Stimulated activated CD4-positive, alpha-beta T cell treated with anti-CD3 and anti-CD28 coated beads, Interleukin-15, amount 100 ng/mL, for 24 hours (primary cell): ENCODE data around the gene PTPN3.
A peak's percentile ranks its signal among the peaks of the same experiment; 100 is the strongest.

ENCODE experiments used
- DNase-seq: peaks from one replicate; pipeline ENCODE4 v3.0.0-alpha.2; 2020

PTPN3 gene

DNA sequence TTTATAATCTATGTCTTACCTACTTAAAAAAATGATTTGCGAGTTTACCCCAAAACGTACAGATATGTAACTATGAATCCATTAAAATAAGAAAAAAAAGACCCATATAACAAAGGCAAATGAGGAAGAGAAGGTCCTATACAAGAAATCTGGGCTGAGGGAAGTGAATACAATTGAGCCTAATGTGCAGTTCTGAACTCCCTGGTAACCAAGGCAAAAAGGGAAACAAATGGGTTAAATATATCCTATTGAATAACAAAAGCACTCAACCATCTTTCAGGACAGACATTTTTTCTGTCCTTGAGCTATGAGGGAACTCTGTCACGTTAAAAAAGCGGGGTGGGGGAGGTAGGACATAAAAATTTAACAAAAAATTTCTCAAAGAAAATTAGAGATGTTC is 78.6 kb downstream of the PTPN3 start:
- DNase-seq, result no peak

DNA sequence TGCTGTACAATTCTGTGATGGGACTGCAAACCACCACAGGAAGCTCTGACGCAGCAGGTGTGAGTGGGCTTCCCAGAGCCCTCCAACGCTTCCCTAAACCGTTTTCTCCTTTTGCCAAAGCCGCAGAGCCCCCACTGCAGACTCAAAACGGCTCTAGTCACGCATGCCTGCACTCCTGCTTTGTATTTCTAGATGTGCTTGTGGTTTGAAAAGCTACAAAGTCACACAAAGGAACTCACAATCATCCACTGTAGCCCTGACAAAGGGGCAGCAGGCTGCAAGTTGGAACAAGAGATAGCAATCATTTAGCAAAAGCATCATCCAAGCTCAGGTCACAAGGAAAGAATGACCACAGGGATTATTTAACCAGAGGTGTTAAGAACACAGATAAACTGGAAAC is 79.3 kb downstream of the PTPN3 start:
- DNase-seq, result peak; percentile 14

DNA sequence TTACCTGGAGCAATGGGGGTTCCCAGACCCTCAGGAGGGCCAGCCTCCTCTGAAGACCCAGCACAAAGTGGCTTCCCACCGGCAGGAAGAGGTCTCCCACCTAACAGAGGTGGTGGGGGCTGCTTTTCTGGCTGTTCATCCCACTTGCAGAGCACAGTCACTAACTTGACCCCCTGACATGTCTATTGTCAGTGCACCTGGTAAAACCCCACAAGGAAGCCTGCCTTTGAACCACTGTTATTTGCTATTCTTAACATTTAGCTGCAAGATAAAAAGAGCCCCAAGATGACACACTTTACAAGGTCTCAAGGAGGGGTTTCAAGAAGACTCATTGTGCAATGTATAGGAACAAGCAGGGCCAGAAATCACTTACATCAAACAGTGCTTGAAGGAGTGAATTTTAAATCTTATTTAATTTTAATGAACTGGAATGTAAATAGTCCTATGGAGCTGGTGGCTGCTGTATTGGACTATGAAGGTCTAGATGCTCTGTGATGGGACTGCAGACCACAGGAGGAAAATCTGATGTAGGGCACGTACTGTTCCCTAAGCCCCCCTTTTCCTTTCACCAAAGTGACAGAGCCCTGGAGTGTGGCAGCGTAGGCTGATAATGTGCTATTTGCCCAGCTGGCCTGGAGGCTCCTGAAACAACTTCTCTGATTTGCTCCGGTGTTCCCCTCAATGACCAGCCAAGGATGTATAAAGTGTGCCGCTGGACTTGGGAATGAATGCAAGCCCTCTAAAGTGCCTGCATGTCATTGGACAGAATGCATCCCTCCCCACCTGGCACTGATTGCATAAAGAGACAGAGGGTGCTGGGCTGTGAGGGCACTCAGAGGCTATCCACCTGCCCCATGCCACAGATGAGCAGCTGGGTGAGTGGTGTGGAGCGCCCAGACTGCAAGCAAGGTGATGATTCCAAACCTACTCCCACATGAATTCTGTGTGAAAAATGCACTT is 80.2 kb downstream of the PTPN3 start:
- DNase-seq, result no peak

DNA sequence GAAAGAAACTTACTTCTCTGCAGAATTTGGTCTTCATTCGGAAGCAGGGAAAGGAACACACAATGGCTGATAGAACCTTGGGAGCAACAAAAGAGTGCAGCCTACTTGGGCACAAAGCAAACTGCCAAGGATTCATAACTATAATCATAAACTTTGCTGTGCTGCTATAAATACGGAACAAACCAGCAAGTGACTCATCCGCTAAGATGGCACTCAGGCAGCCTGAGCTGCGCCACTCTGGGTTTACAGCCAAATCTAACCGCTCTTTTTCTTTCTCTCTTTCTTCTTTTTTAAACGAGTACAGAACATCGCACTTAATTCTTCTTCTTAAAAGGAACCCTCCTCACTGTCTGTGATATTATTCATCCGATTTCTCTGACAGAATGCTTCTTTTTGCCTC is 81.1 kb downstream of the PTPN3 start:
- DNase-seq, result no peak

DNA sequence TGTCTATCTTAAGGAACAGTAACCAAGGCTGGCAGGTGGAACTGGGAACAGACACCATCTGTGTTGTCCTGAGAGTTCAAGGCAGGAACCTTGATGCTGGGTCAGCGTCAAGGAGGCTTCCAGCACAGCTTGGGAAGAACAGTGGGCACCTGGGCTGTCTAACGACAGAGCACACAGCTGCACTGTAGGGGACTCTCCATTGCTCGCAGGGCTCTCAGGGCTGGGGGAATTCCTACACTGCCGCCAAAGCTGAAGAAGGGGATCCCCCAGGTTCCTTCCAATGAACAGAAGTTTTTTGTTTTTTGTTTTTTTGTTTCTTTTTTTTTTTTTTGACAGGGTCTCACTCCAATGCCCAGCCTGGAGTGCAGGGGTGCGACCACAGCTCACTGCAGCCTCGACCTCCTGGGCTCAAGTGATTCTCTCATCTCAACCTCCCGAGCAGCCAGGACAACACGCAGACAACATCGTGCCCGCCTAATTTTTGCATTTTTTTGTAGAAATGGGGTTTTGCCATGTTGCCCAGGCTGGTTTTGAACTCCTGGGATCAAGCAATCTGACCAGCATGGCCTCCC is 81.9 kb downstream of the PTPN3 start:
- DNase-seq, result peak; percentile 19

DNA sequence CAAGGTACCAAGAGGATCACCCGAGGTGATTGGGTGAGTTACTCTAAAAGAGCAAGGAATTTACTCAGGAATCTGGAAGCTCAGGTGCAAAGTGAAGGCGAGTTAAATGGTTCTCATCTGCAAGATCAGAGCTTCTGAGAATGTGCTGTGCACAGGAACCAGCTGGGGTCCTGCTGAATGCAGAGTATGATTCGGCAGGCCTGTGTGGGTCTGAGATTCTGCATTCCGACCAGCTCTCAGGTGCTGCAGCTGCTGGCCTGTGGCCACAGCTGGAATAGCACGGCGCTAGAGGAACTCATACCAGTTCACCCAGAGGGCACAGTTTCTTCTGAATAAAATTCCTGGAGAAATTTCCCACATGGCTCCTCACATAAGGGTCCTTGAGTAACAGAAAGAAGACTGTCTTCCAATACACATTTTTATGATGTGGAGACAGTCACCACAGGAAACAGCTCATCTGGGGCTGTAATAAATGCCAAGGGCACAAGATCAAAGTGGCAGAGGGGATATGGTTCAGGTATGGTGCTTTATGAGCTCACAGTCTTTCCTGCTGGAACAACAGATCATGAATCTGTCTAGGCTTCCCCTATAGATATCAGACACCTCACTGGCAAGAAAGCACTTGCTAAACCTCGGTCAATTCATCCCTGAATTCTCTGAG is 83.9 kb downstream of the PTPN3 start:
- DNase-seq, result no peak

DNA sequence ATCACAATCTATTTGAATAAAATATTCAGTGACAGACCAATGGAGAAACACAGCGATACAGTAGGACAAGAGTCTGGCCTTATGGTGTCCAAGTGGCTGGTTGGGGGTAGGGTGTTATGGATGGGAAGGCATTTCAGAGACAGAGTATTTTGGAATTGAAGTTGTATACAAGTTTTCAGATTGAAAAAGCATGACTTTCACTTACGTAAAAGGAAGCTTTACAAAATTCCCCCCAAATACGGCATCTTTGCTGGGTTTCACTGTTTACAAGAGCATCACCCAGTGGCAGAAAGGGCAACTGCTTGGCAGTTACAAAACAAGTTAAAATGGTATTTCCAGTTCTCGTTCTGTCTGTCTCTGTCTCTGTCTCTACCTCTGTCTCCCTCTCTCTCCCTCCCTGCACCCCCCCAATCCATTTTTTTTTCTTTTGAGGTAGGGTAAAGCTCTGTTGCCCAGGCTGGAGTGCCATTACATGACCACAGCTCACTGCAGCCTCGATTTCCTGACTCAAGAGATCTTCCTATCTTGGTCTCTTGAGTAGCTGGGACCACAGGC is 86.2 kb downstream of the PTPN3 start:
- DNase-seq, result peak; percentile 41

DNA sequence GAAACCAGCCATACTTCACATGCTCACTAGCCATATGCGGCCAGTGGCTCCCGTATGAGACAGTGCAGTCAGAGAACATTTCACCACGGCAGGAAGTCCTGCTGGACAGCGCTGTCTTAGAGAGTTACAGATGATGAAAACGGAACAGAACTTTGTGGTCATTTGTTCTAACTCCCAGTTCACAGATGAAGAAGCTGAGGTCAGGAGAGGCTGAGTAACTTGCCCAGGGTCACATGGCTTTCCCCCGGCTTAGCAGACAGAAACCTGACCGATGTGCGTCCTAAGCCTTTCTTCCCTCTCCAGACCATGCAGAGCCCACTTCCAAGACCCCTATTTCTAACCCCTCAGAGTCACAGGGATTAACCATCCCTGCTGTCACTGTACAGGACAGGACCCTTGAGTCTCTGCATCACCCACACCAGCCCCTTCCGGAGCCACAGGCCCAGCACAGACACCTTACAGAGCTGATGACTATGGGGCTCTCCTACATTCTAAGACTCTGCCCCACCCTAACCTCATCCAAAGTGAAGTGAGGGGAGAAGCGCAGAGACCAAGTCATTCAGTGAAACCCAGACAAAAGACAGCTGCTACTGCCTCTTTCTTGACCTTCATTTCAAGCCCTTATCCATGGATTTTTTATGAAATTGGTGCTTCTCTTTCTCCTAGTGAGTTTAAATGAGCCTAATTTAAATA is 86.9 kb downstream of the PTPN3 start:
- DNase-seq, result no peak

DNA sequence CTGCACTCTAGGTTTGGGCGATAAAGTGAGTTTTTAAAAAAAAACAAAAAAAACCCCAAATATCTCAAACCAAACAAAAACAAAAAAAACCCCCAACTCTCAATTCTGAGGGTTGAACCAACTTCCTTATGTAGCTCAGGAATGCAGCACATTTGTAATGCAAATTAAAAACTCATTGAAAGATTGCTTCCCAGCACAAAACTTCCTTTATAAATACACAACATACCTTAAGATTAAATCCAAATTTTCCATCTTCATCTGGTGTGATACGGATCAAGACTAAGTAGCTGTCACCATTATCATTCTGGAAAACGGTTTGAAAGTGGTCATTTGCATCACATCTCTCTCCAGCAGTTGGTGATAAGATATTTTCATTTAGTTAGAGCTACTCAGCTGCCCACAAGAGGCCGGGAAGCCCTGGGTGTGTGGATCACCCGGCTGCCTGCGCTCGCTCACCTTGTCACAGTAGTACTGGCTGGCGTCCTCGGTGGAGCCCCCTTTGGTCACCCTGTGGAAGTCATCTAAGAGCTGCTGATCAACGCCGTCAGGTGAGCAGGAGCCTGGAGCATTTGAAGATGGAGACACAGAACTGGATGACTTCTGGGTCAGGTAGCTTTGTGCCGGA is 88.2 kb downstream of the PTPN3 start:
- DNase-seq, result peak; percentile 34

DNA sequence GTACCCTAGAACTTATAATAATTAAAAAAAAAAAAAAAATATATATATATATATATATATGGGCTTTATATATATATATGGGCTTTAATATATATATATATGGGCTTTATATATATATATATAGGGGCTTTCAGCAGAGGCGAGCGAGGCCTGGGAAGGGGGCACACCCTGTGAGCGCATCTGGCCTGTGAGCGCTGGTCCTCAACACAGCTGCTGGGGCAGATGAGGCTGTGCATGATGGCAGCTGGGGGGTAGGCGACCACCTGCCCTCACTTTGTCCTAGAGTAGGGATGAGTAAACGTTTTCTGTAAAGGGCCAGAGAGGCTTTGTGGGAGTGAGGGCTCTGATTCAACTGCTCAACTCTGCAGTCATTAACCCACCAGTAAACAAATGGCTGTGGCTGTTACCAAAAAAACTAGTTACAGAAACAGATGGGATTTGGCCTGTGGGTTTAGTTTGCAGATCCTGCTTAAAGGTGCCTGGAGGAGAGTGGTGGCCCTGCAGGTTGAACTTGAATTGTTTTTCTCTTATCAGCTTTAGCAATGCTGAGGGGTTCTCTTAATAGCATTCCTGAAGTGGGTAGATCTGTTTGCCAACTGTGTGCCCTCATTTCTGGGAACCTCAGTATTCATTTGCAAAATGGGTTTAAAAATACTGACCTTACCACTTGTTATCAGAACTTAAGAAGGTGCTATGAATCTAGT is 89.2 kb downstream of the PTPN3 start:
- no peak for DNase-seq

DNA sequence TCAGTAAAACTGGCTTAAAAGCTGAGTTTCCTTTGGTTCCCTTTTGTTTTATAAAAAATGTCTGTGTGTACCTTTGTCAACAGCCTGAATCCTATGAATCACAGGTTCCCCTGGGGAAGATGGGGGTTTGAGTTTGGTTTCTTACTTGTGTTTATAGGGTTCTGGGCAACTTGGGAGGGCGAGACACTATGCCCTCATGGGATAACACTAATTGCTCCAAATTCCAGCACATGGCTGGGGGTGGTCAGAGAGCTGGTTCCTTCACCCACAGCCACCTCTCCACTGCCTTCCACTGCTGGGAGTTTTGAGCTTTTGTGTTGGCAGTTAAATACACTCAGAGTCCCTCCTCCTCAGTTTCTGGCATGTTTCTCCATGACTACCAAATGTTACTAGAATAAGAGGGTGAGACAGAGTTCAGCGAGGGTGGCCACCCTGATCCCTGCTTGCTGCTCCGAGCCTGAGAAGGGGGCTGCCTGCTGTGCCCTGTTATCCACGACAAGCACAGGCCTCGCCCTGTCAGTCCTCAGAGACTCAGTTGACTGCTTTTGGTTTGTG is 94.3 kb downstream of the PTPN3 start:
- DNase-seq, result no peak

DNA sequence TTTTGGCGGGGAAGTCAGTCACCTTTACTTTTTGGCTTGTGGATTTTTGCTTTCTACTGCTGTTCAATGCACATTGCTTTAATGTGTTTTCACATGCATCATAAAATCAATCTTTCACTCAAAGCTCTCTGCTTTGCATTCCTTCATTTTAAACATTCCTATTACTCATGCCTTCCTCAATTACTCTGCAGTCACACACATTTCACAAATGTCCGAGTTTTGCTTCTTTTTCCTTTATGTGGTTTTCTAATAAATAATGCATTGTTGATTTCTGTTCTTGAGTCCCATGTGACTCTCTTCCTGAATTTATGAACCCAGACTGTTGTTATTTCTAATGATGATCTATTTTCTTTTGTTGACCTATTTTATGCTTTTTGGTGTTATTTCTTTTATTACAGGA is 95.0 kb downstream of the PTPN3 start:
- no peak for DNase-seq

DNA sequence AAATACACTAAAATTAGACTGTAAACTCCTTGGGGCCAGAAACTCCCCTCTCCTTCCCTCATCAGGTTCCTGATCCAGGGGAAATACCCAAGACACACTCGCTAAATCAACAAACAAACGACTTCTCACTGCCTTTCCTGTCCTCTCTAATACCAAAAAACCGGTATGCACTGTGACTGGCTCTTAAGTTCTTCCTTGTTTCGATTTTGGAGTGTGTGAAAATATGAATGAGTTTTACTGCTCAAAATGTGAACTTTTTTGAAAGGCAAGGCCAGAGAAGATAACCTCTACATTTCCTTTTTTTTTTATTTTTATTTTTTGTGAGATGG is 96.2 kb downstream of the PTPN3 start:
- no peak for DNase-seq

DNA sequence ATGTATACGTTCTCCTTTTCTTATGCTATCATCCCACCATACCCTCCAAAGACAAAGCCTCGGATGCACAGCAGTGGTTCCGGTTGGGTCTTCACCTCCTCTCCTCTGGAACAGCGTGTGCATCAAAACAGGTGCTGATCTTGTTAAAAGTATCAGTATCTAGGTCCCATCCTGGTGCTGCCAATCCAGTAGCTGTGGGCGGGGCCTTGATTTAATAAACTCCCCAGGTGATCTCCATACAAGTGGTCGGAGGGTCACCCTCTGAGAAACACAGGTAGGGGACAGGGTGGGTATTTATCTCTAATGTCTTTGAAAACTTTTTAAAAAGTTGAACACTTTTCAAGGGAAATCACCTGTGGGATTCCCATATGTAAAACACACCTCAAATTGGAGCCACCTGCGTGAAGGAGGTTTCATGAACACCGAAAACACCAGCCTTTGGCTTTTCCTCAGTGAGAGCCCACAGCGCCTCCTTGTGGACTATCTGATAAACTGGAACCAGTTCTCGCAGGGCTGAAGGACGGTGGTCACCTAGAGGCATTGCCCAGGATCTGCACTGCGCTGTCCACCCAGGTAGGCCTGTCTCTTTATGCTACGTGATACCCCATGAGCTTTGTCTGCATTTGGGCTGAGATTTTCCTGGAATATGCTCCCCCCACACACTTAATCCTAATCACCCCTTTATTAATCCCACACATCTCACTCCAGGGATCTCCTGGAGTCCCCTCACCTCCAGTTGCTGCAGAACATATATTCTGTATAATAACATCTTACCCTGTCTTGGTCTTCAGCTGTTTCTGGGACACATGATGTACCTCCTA is 96.7 kb downstream of the PTPN3 start:
- peak; percentile 64 for DNase-seq

DNA sequence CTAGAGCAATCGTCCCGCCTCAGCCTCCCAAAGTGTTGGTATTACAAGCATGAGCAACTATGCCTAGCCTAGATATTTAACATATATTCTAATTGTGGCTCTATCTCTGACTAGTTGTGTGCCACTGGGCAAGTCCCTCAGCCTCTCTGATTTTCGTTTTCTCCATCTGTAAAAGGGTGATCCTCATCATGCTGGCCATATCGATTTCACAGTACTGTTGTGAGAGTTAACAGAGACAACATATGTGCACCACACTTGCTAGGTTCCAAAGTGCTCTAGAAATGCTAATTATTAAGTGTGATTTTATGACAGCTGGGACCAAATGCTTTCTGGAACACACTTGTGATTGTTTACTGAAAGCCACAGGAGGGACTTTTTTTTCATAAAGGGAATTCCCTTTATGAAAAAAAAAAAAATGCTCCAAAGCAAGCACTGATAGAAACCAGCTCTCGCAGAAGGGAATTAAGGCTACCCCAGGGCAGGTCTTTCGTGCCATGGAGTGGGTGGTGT is 98.8 kb downstream of the PTPN3 start:
- DNase-seq, result peak; percentile 5

DNA sequence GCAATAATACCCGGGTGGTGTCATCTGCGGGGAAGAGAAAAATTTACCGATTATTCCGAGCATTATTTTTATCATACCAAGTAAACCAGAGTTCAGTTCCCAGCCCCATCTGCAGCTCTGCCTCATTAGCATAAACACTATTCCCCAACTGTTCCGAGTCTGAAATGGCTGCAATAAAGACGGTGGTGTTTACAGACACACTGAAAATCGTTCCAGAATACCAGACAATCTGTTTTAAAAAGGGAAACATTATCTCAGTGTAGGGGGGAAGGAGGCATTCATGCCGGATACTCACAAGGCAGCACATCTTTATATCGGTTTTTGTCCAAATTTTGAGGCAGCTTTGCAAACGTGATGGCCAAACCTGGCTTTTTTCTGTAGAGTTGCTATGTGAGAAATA is 106.9 kb downstream of the PTPN3 start:
- no peak for DNase-seq

DNA sequence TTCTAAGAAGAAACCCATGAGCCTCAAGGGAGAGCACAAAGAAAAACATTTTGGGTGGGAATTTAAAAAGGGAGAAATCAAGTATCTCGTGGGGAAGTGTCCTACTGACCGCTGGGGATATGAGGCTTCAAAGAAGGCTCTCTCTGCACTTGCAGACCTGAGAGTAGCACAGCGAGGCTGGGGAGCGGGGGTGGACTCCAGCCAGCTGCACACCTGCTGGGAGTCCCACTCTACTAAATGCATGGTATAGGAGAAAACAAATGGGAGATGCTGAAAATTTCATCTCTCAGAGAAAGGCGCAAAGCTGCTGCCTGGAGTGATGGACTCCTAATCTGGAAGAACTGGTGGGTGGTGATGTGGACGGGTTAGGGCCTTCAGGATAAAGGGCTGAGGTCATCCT is 110.3 kb downstream of the PTPN3 start:
- no peak for DNase-seq

DNA sequence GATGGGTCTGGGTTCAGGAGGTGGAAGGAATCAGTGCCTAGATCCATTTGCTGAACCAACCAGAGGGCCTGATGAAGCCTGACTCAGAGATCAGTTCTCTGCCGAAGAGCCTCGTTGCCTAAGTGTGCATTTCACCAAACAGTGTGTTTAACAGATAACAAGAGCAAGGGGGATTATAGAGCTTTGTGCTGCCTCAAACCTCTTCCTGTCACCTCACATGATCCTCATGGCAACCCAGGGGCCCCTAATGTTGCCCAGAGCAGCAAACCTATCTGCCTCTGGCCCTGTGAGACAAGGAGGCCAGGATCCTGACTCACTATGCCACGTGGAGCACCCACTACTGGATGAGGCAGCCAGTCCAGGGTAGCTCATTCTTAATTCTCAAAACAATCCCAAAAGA is 110.9 kb downstream of the PTPN3 start:
- DNase-seq, result no peak

DNA sequence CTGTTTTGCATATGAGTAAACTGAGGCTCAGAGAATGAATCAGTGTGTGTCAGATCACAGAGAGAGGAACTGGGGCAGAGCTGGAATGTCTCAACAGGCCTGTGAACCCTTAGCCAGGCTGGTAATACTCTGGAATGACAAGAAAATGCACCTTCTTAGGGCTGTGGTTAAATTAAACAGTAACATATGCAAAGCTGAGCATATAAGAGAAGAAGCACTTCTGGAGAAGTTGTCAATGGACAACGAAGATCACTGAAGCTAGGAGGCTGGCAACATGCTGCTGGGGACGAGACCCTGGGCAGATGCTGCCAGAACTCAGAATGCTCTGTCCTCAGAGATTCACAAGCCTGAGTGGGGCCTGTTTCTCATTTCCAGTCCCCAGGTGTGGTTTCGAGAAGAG is 112.6 kb downstream of the PTPN3 start:
- no peak for DNase-seq

DNA sequence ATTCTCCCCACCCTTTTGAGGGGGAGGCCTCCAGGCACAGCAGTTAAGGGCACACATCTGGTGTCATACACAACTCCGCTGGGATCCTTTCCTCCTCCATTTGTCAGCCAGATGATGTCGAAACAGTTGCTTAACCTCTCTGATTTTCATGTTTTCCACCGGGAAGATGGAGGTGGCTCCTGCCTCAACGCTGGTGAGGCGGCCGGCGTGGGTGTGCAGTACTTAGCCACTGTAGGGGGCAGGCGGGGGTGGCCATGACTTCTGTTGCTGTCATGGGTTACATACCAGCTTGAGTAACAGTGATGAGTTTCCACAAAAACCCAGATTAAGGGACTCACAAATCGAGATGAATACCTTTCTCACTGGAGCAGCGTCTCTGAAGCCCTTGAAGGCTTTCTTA is 114.2 kb downstream of the PTPN3 start:
- no peak for DNase-seq

DNA sequence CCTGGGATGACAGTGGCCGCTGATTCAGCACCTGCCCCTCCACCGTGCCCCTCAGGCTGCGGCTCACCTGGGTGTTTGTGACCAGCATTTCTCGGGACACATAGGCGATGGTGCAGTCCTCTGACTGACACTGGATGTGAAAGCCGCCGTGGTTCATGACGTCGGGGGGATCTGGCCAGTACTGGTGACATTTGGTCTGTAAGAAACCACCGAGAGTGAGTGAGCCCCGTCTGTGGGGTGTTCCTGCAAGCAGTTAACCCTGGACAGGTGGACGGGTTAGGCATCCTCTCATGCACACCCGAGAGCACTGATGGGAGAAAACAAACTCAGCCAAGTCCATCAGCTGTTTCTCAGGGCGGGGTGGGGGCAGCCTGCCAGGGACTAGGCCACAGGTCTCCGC is 114.8 kb downstream of the PTPN3 start:
- no peak for DNase-seq
